Measurements from ENCODE around the gene KSR2.
"Not testable (repeated sequence)": the region's sequence is repeated elsewhere in the genome, so short reads cannot be mapped to it uniquely, and the experiment has no call there.

Gene KSR2

DNA sequence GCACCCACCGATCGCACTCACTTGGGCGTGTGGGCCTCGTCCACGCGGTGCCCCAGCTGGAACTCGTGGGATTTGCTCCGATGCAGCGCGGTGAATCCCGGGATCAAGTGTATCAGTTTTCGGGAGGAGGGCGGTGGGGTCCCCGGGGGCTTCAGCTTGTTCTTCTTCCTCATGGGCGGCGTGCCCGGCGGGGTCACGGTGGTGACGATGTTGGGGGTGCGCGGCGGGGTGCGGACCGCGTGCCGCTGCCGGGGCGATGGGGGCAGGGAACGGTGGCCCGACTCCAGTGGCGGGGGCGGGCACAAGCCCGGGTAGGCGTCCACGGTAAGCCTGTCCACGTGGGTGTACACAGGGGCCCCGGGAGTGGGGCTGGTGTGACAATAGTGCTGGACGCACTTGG, 207.8 kb downstream of the KSR2 start:
- TF ChIP-seq, protein P1, sequence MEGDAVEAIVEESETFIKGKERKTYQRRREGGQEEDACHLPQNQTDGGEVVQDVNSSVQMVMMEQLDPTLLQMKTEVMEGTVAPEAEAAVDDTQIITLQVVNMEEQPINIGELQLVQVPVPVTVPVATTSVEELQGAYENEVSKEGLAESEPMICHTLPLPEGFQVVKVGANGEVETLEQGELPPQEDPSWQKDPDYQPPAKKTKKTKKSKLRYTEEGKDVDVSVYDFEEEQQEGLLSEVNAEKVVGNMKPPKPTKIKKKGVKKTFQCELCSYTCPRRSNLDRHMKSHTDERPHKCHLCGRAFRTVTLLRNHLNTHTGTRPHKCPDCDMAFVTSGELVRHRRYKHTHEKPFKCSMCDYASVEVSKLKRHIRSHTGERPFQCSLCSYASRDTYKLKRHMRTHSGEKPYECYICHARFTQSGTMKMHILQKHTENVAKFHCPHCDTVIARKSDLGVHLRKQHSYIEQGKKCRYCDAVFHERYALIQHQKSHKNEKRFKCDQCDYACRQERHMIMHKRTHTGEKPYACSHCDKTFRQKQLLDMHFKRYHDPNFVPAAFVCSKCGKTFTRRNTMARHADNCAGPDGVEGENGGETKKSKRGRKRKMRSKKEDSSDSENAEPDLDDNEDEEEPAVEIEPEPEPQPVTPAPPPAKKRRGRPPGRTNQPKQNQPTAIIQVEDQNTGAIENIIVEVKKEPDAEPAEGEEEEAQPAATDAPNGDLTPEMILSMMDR (conservative IDR thresholded peaks at IDR 0.05; ENCODE audit: low read depth): no peak
- ChIA-PET CTCF (no interaction called here), POLR2A (ENCODE audit: low non-redundant PET) (no interaction called here)
- no peak for DNase-seq (ENCODE audit: low spot score)
- H3K27ac ChIP-seq: no peak overlapping the region

DNA sequence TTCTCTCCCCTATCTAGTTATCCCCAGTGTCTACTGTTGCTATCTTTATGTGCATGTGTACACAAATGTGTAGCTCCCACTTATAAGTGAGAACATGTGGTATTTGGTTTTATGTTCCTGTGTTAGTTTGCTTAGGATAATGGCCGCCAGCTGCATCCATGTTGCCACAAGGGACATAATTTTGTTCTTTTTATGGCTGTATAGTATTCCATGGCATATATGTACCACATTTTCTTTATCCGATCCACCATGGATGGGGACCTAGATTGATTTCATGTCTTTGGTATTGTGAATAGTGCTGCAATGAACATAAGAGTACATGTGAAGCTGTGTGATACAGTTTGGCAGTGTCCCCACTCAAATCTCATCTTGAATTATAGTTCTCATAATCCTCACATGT, 218.1 kb downstream of the KSR2 start:
- ChIA-PET POLR2A (ENCODE audit: low non-redundant PET) (no interaction called here), CTCF (no interaction called here)
- no peak overlapping the region for H3K27ac ChIP-seq
- TF ChIP-seq, protein P1 (conservative IDR thresholded peaks at IDR 0.05; ENCODE audit: low read depth): no peak
- no peak for DNase-seq (ENCODE audit: low spot score)

DNA sequence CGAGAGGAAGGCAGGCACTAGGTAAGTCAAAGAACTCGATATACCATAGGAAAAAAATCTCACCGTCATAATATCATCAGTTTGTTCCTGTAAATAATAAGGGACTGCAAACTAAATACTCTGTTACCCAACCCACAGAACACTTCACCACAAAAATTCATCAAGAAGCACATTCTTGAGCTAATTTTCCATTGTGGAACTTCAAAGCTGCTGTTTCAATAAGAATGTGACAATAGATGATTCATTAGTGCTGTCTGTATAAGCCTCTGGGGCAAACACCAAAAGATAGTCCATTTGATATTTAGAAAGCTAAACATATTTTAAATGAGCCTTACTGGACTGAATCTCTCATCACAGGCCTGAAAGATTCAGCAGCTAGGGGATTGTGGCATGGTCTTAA, 219.4 kb downstream of the KSR2 start:
- no peak overlapping the region for H3K27ac ChIP-seq
- ChIA-PET POLR2A (ENCODE audit: low non-redundant PET) (no interaction called here), CTCF (no interaction called here)
- TF ChIP-seq, protein P1 (conservative IDR thresholded peaks at IDR 0.05; ENCODE audit: low read depth): no peak
- no peak for DNase-seq (ENCODE audit: low spot score)

DNA sequence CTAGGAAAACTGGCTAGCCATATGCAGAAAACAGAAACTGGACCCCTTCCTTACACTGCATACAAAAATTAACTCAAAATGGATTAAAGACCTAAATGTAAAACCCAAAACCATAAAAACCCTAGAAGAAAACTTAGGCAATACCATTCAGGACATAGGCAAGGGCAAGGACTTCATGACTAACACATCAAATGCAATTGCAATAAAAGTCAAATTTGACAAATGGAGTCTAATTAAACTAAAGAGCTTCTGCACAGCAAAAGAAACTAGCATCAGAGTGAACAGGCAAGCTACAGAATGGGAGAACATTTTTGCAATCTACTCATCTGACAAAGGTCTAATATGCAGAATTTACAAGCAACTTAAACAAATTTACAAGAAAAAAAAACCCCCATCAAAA, 222.4 kb downstream of the KSR2 start:
- POLR2A ChIA-PET (ENCODE audit: low non-redundant PET); CTCF ChIA-PET; H3K27ac ChIP-seq; DNase-seq (ENCODE audit: low spot score): not testable (repeated sequence)

DNA sequence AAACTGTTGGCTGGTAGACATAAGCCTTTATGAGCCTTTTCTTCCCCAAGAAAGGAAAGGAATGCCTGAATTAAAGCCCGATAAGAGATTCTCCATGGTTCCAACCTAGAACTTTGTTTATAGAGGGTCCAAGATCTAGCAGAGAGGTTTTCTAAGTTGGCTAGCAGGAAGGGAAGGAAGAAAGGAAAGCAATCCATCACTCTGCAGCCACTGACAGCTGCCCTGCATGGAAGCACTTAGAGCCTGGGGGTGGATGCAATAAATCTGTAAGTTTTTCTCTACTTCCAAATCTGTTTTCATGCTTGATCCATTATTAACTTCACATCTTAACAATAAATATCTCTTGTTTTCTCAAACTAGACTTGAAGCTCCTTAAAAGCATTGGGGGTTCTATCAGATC, 224.4 kb downstream of the KSR2 start:
- H3K27ac ChIP-seq: no peak overlapping the region
- CTCF ChIA-PET: no interaction called here
- no peak for DNase-seq (ENCODE audit: low spot score)
- TF ChIP-seq, protein P1 (conservative IDR thresholded peaks at IDR 0.05; ENCODE audit: low read depth): no peak
- POLR2A ChIA-PET (ENCODE audit: low non-redundant PET): no interaction called here

DNA sequence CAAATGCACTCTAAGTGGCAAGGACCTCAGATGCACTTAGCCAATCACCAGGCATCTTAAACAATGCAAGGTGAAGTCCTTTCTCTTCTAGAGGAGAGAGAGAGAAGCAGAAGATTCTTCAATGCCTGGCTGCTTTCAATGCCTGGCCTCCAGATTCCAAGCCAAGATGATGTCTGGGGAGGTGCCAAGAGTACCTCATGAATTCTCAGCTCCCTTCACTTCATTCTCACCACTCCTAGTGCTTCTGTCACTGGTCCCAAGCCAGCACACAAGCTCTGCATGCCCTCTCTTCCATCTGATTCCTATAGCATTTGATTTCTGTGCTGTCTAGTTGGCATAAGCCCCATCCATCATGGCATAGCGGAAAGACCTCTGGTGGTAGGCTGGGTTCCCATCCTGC, 225.0 kb downstream of the KSR2 start:
- no peak overlapping the region for H3K27ac ChIP-seq
- no peak for DNase-seq (ENCODE audit: low spot score)
- CTCF ChIA-PET: no interaction called here
- POLR2A ChIA-PET (ENCODE audit: low non-redundant PET): no interaction called here
- TF ChIP-seq, protein P1 (conservative IDR thresholded peaks at IDR 0.05; ENCODE audit: low read depth): no peak

DNA sequence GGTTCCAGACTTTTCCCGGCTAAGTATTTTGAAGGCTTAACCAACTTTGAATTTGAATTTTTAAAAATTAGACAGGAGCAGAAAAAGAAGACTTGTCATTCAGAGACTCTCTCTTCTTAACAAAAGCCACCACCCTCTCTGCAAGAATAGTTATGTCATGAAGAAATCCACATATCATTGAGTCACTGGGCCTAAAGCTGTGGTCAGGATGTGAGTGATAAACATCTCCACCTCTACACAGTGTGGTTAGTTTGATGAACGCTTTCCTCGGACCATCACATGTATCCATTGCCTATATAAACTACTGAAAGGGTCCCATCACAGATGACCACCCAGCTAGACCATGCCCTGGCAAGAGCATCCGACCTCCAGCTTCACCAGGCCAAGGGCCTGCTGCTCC, 226.1 kb downstream of the KSR2 start:
- TF ChIP-seq, protein P1 (conservative IDR thresholded peaks at IDR 0.05; ENCODE audit: low read depth): no peak
- ChIA-PET POLR2A (ENCODE audit: low non-redundant PET) (no interaction called here), CTCF (no interaction called here)
- DNase-seq (ENCODE audit: low spot score): no peak
- no peak overlapping the region for H3K27ac ChIP-seq

All from RWPE1 (cell line).